Skeletal muscle cell (primary cell): ENCODE results near the gene PDGFRA.
"Not testable (repeated sequence)": the region's sequence is repeated elsewhere in the genome, so short reads cannot be mapped to it uniquely, and the experiment has no call there.

Source experiments
- DNase-seq: peaks from one replicate; pipeline ENCODE4 v3.0.0-alpha.2; 2010; ENCODE audit warnings: low read depth
- H3K4me3 ChIP-seq: 2 replicates; pipeline ENCODE4 v1.5.1; 2011; ENCODE audit warnings: low read depth, mild to moderate bottlenecking, control low read depth, low read length, moderate library complexity

Gene PDGFRA

DNA sequence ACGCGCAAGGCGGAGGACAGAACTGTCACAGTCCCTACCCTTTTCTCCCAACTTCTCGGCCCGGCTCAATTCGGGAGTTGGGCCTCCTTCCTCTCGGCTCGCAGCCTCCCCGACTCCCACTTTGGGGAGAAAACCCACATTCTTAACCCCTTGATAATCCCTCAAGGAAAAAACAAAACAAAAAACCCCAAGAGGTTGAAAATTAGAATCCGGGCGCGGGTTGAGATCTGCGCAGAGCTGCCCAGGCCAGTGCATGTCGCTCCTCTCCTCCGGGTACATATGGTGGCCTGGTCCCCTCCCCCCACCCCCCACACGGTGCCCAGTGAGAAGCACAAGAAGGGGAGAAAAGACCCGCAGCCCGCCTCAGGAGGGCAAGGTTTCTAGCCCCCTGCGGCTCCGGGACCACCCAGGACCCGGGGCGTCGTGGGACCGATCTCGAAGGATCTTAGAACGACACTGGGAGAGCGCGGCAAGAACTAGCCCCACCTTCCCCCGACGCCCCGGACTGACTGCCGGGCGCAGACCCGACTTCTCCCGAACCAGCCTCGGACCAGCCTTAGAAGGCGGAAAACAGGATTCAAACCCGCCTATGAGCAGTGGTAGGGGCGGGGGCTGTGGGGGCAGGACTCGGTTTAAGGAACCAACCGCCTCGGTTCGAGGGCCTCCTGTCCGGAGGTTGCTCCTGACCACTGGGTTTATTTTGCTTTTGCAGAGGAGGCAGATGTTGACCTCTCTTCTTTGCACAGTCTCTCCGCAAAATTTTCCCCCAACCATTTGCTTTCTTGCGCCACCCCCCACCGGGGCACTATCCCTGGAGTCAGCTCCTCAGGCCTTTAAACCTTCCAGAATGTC is 2.5 kb upstream of the PDGFRA start:
- DNase-seq = no peak
- H3K4me3 ChIP-seq = peak overlapping the region; percentile 78

DNA sequence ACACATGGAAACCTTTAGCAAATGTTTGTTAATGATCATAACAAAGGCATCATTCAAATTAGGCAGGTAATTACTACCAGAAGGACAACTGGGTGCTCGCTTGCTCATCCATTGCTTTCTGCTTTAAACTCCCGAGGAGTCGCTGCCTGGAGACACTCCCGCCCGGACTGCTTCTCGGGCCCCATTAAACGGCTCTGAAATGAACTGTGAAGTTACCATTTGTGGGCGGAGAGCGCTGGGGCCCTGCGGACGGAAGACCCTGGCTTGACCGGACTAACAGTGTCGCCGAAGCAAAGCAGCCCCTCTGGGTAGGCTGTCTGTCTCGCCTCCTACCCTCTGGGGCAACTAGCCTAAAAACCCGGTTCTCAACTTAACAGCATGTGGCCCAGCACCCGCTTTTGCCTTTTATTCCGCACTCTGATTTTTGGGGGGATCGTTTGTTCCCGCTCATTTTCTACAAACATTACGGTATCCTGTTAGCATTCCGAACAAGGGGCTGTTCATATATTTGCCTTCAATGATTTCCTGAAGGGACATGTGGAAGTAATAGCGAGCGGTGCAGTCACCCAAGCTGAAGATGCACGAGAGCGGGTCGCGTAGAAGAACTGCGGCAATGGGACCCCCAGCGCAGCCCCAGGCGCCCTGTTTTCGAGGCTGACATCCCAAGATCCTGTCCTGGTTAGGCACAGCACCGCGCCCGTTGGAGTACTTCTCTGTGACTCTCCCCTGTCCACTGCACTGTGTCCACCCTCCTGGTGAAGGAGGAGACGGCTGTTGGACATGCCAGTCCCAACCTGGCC is 1.6 kb upstream of the PDGFRA start:
- DNase-seq = no peak
- H3K4me3 ChIP-seq = peak overlapping the region; percentile 78

DNA sequence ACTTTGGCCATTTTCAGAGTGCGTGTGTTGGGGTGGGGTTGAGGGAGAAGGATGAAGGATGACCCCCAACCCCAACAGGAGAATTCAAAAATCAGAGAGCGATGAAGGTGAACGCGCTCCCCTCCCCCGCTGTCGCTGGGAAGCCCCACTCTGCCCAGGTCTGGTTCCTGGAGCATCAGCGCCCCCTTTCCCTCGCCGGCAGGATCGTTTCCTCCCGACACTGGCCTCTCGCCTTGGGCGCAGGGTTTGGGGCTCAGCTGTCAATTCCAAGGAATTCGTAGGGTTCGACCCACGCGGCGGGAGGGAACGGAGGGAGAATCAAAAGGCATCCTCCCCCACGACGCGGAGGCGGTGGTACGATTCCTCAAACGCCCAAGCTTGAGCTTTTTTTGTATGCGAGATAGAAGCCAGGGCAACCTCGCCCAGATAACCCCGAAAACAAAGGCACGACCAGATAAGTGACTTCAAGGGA is 1.0 kb upstream of the PDGFRA start:
- no peak for DNase-seq
- H3K4me3 ChIP-seq = peak overlapping the region; percentile 78

- peak overlapping the region; percentile 78 for H3K4me3 ChIP-seq
- DNase-seq = no peak
Measured at GRCh38 chr4:54228546-54228945, 547 bp upstream of the PDGFRA start.

GRCh38 chr4:54229631-54230483 is 764 bp downstream of the PDGFRA start:
- DNase-seq = no peak
- H3K4me3 ChIP-seq = peak overlapping the region; percentile 78

DNA sequence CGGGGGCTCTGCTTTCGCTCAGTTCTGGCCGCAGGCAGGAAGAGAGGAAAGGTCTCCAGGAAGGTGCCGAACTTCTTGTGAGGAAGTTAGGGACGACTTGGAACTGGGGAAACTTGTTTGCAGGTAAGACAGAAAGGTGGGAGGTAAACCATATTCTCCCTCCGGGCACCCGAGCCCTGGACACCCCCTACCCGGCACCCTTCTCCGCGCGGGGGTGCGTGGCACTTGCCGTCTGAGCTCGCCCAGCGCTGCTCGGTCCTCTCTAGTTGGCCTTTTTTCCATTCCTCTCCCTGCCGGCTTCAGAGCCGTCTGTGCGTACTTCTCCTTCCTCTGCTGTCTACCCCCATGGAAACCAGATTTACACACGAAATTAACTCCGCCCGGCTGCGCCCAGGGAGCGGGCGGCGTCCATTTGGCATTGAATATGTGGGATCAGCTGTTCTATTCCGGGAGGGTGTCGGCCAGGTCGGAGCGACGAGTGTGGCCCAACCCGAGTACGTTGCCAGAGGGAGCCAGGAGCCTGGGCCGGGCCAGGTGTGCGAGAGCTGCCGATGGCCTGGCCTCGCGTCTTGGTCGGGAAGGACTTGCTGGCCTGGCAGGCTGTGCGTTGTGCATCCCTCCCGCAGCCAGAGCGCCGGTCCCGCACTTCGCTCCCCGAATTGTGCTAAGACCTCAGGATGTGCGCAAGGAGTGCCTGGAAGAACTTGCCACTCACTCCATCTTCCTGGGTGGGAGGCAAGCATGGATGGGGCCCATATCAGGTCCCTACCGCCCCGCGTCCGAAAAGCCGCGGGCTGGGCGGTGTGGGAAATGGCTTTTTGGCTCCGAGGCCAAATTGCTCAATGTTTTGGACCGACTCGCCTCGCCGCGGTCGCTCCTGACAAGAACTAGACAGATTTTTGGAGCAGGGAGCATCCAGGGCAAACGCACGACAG is 1.7 kb downstream of the PDGFRA start:
- DNase-seq = no peak
- H3K4me3 ChIP-seq = peak overlapping the region; percentile 78

- H3K4me3 ChIP-seq = peak overlapping the region; percentile 78
- DNase-seq = no peak
Measured at GRCh38 chr4:54231419-54231767, 2.3 kb downstream of the PDGFRA start.

- peak overlapping the region; percentile 78 for H3K4me3 ChIP-seq
Measured at GRCh38 chr4:54231768-54232688, 2.9 kb downstream of the PDGFRA start.

DNA sequence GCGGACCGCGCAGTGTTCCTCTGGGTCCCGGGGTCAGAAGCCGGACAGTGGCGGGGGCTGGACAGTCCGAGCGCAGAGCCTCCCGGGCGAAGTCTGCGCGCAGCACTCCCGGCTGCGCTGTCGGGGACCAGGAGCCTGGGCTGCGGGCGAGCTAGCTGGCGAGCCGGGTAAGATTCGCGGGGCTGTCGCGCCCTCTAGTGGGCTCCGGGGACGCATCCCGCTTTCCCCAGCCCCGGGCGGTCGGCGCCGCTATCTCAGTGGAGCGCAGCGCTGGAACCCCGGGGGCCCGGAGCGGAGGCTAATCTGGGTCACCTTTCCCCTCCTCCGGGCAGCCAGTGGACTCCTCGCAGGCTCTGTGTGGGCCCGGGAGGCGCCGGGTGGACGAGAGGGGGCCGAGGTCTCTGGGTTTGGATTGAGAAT is 4.2 kb downstream of the PDGFRA start:
- peak overlapping the region; percentile 78 for H3K4me3 ChIP-seq
- no peak for DNase-seq

More at GRCh38 chr4:54231768-54232688, 2.9 kb downstream of the PDGFRA start:
- no peak for DNase-seq

GRCh38 chr4:54233697-54234496 is 4.8 kb downstream of the PDGFRA start:
- peak overlapping the region; percentile 78 for H3K4me3 ChIP-seq
- DNase-seq = no peak

DNA sequence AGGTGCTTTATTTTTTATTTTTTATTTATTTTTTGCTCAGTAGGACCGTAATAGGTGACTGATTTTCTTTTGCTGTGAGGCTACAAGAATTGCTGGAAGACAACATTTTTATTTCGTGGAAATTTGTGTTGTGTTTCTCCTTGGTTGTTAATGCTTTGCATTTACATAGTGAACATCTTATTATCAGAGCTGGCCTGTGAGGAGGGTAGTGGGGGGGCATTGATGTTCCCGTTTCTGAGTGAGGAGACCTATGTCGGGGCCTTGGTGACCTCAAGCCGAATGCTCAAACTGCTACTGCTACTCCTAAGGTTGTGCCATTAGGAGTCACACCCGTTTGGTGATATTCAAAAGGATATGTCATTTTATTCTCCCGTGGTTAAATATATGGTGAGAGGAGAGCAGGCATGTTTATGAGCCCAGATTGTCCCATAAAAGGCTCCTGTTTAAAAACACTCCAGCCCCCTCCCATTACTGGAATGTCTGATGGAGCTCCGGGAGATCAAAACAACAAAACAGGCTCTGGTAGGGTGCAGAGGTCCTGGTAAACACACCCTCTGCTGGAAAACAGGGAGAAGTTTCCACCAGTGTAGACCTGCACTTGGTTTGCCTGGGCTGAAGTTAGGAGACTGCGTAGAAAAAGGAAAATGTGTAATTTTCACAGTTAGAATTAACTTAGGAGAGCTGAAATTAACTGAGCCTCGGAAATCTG is 5.6 kb downstream of the PDGFRA start:
- peak overlapping the region; percentile 78 for H3K4me3 ChIP-seq
- DNase-seq = no peak

DNA sequence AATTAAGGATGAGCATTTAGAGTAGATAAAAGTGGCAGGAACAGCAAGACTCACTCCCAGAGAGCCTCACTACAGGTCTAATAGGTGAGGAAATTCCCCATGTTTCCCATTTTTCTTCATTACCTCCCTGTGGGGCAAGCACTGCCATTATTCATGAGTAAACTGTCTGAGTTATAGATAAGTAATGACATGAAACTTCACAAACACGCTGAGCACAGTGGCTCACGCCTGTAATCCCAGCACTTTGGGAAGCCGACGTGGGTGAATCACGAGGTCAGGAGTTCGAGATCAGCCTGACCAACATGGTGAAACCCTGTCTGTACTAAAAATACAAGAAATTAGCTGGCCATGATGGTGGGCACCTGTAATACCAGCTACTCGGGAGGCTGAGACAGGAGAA is 7.2 kb downstream of the PDGFRA start:
- H3K4me3 ChIP-seq, DNase-seq: not testable (repeated sequence)

GRCh38 chr4:54237770-54238169 is 8.7 kb downstream of the PDGFRA start:
- DNase-seq = no peak
- H3K4me3 ChIP-seq = no peak overlapping the region

DNA sequence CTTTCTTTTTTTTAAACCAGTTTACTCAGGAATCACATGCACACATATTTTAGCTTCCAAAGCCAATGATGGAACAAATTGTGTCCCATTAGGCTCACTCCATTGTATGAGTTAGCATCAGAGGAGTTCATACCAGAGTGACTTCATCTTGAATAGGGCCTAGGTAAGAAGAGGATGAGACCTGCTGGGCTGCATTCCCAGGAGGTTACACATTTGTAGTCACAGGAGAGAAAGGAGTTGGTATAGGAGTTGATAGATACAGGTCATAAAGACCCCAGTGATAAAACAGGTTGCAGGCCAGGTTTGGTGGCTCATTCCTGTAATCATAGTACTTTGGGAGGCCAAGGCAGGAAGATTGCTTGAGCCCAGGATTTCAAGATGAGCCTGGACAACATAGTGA is 9.3 kb downstream of the PDGFRA start:
- H3K4me3 ChIP-seq = no peak overlapping the region
- DNase-seq = no peak

GRCh38 chr4:54241268-54241823 is 12.3 kb downstream of the PDGFRA start:
- not testable (repeated sequence) for H3K4me3 ChIP-seq, DNase-seq

DNA sequence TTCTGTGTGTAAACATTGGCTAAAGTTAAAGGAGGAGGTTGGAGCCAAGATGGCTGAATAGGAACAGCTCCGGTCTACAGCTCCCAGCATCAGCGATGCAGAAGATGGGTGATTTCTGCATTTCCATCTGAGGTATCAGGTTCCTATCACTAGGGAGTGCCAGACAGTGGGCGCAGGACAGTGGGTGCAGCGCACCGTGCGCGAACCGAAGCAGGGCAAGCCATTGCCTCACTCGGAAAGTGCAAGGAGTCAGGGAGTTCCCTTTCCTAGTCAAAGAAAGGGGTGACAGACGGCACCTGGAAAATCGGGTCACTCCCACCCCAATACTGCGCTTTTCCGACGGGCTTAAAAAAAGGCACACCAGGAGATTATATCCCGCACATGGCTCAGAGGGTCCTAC is 14.4 kb downstream of the PDGFRA start:
- H3K4me3 ChIP-seq, DNase-seq: not testable (repeated sequence)
